Activated gamma-delta T cell treated with anti-CD3 and anti-CD28 coated beads, Interleukin-2, amount 50 U/mL, for 16 hours (primary cell): ENCODE data around the gene FBXO8.
"Not testable (repeated sequence)": the region's sequence is repeated elsewhere in the genome, so short reads cannot be mapped to it uniquely, and the experiment has no call there.

Experiments used
- DNase-seq: peaks from one replicate; pipeline ENCODE4 v3.0.0-alpha.2; 2020; ENCODE audit warnings: low read depth

The FBXO8 gene

GRCh38 chr4:174282836-174283506, 496 bp downstream of the FBXO8 start:
- DNase-seq, result peak; percentile 62

- DNase-seq, result no peak
Measured at GRCh38 chr4:174281901-174282300, 1.6 kb downstream of the FBXO8 start.

GRCh38 chr4:174281182-174281737, 2.2 kb downstream of the FBXO8 start:
- DNase-seq, result no peak

GRCh38 chr4:174279433-174280155, 3.9 kb downstream of the FBXO8 start:
- no peak for DNase-seq

GRCh38 chr4:174278467-174278866, 5.0 kb downstream of the FBXO8 start:
- DNase-seq, result no peak

- no peak for DNase-seq
Measured at GRCh38 chr4:174277433-174277832, 6.0 kb downstream of the FBXO8 start.

GRCh38 chr4:174275101-174275500, 8.4 kb downstream of the FBXO8 start:
- no peak for DNase-seq

GRCh38 chr4:174274436-174274835, 9.0 kb downstream of the FBXO8 start:
- no peak for DNase-seq

- DNase-seq, result no peak
Measured at GRCh38 chr4:174273930-174274329, 9.5 kb downstream of the FBXO8 start.

- DNase-seq, result no peak
Measured at GRCh38 chr4:174266416-174266815, 17.1 kb downstream of the FBXO8 start.

- no peak for DNase-seq
Measured at GRCh38 chr4:174265916-174266315, 17.6 kb downstream of the FBXO8 start.

GRCh38 chr4:174263445-174263736, 20.1 kb downstream of the FBXO8 start:
- DNase-seq, result no peak

- no peak for DNase-seq
Measured at GRCh38 chr4:174262624-174263444, 20.6 kb downstream of the FBXO8 start.

GRCh38 chr4:174261432-174261831, 22.0 kb downstream of the FBXO8 start:
- not testable (repeated sequence) for DNase-seq

- no peak for DNase-seq
Measured at GRCh38 chr4:174260099-174260498, 23.4 kb downstream of the FBXO8 start.

GRCh38 chr4:174259580-174259979, 23.9 kb downstream of the FBXO8 start:
- DNase-seq, result no peak

- no peak for DNase-seq
Measured at GRCh38 chr4:174256277-174256713, 27.2 kb downstream of the FBXO8 start.

GRCh38 chr4:174255786-174256185, 27.7 kb downstream of the FBXO8 start:
- DNase-seq, result no peak

GRCh38 chr4:174255374-174255773, 28.1 kb downstream of the FBXO8 start:
- no peak for DNase-seq

- no peak for DNase-seq
Measured at GRCh38 chr4:174254613-174255012, 28.9 kb downstream of the FBXO8 start.

GRCh38 chr4:174252412-174252811, 31.1 kb downstream of the FBXO8 start:
- DNase-seq, result no peak

GRCh38 chr4:174248407-174248806, 35.1 kb downstream of the FBXO8 start:
- no peak for DNase-seq

- no peak for DNase-seq
Measured at GRCh38 chr4:174245714-174246113, 37.8 kb downstream of the FBXO8 start.
